Breast epithelium (tissue), 4 donors: Measurements from ENCODE around the gene CASD1. TPM values are rescaled to one million over a fixed set of nuclear protein-coding genes. Genes with fewer than 3 reads are reported as not detected.

Experiments used
- DNase-seq, 2 donors: peaks; one replicate each; pipeline ENCODE4 v3.0.0-alpha.2; 2019; ENCODE audit warnings: low spot score in 2 of 2
- H3K27ac ChIP-seq, 2 donors: fragments of 200-600 bp; sonication (generic) in 1 of 2; one replicate each; pipeline ENCODE4 v1.5.1; 2016 to 2019; ENCODE audit warnings: mild to moderate bottlenecking in 1 of 2
- H3K27me3 ChIP-seq, 2 donors: fragments of 200-600 bp; sonication (generic) in 1 of 2; one replicate each; pipeline versions ENCODE4 v1.5.1 to v1.6.0; 2017 to 2019; ENCODE audit warnings: control low read depth in 1 of 2, mild to moderate bottlenecking in 1 of 2
- H3K36me3 ChIP-seq: fragments of 200-600 bp; one replicate; pipeline ENCODE4 v1.5.1; 2019
- H3K4me1 ChIP-seq, 2 donors: fragments of 200-600 bp; sonication (generic); one replicate each; pipeline ENCODE4 v1.5.1; 2016 to 2019; ENCODE audit warnings: control low read depth in 1 of 2
- H3K4me3 ChIP-seq, 3 donors: fragments of 200-600 bp; sonication (generic); 1 replicate in 2 of 3; 2 replicates in 1 of 3; pipeline ENCODE4 v1.5.1; 2016 to 2019; ENCODE audit warnings: mild to moderate bottlenecking in 3 of 3, moderate library complexity in 2 of 3
- H3K9me3 ChIP-seq, 2 donors: fragments of 200-600 bp; sonication (generic) in 1 of 2; one replicate each; pipeline ENCODE4 v1.5.1; 2016 to 2019; ENCODE audit warnings: control low read depth in 1 of 2
- POLR2A ChIP-seq: fragments of 450-650 bp; IDR thresholded peaks from one replicate; pipeline ENCODE4 v1.6.1; 2016; ENCODE audit warnings: antibody characterized with exemption, mild to moderate bottlenecking, moderate library complexity
- POLR2AphosphoS5 ChIP-seq, 3 donors: sonication (generic); formaldehyde crosslinking; IDR thresholded peaks; one replicate each; pipeline ENCODE4 v1.6.1; 2017; ENCODE audit warnings: antibody characterized with exemption in 3 of 3
- intact Hi-C: fragments of 100-400 bp; cut with DNase I; formaldehyde crosslinking; loops from one replicate; pipeline ENCODE4 v1.15.1; 2023; ENCODE audit warnings: low total_unique reads
- total RNA-seq, 3 donors: library from RNA; depleted of rRNA; stranded (reverse); fragments of >200 nt; gene quantifications; one replicate each; pipeline ENCODE4 v1.1.0, GENCODE V29; 2016
- TF ChIP-seq, protein P1 (sequence below), 3 donors: fragments of 450-650 bp; IDR thresholded peaks; one replicate each; pipeline ENCODE4 v1.5.1; 2016 to 2017; ENCODE audit warnings: antibody characterized with exemption in 3 of 3, mild to moderate bottlenecking in 3 of 3, moderate library complexity in 3 of 3

Gene CASD1
- total RNA-seq, 3 donors from 2014 or later, result 23.7 to 53.6 (median 27.5) TPM

DNA sequence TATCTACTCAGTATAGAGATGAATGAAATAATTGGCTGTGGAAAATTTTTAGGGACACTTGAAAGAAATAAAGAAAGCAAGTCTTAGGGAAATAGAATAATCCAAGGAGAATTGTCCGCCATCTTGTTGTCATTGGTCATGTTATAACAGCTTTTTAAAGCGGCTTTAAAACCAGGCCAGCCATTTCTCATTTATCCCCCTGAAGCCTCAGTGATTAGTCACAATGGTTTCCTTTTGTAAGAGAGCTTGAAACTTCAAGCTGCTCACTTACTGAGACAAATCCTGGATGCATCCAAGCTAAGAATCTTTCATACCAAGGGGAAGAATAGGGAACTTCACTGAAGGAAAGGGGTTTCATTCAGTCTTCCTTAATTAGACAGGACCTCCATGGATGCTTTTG is 78.5 kb downstream of the CASD1 start:
- Histone ChIP-seq H3K9me3 (no peaks in the 10 kb centered on the region), H3K36me3 (no peaks in the 10 kb centered on the region), H3K4me1 (no peaks in the 10 kb centered on the region), H3K27ac (no peak overlapping the region), H3K27me3 (no peaks in the 10 kb centered on the region), H3K4me3 (no peak overlapping the region)
- intact Hi-C loops, result no loop called here
- no peak for DNase-seq
- TF ChIP-seq POLR2AphosphoS5 (IDR thresholded peaks at IDR 0.05) (no peak), POLR2A (no peak)
- TF ChIP-seq, protein P1, sequence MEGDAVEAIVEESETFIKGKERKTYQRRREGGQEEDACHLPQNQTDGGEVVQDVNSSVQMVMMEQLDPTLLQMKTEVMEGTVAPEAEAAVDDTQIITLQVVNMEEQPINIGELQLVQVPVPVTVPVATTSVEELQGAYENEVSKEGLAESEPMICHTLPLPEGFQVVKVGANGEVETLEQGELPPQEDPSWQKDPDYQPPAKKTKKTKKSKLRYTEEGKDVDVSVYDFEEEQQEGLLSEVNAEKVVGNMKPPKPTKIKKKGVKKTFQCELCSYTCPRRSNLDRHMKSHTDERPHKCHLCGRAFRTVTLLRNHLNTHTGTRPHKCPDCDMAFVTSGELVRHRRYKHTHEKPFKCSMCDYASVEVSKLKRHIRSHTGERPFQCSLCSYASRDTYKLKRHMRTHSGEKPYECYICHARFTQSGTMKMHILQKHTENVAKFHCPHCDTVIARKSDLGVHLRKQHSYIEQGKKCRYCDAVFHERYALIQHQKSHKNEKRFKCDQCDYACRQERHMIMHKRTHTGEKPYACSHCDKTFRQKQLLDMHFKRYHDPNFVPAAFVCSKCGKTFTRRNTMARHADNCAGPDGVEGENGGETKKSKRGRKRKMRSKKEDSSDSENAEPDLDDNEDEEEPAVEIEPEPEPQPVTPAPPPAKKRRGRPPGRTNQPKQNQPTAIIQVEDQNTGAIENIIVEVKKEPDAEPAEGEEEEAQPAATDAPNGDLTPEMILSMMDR (IDR thresholded peaks at IDR 0.05), result no peak

DNA sequence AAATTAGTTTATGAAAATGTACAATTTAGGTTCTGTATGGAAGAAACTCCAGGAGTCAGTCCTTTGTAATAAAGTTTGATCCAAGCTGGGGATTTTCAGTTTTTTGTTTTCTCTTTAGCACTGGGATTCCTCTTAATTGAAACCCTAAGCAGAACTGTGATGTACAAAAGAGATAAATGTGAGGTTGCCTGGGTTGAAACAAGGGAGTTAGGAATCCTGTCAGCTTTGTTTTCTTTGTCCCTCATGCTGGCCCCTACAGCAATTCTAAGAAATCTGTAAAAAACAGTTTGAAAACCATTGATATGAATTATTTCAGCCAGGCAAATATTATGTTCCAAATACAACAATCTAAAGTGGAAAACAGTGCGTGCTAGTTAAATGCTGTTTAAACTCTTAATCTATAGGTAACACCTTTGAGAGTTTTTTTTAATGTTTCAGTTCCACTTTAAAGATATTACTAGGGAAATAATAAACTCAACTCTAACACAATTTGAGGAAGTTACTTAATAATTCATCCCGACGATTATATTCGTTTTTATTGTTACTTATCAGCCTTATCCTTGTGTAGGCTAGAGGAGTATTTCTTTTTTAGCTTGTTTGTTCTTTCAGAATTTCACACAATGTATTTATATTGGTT is 81.0 kb downstream of the CASD1 start:
- Histone ChIP-seq H3K4me1 (no peaks in the 10 kb centered on the region), H3K27me3 (no peaks in the 10 kb centered on the region), H3K36me3 (no peaks in the 10 kb centered on the region), H3K9me3 (no peaks in the 10 kb centered on the region), H3K27ac (no peak overlapping the region), H3K4me3 (no peak overlapping the region)
- no peak for TF ChIP-seq POLR2A
- no peak for DNase-seq
- intact Hi-C loops, result no loop called here

DNA sequence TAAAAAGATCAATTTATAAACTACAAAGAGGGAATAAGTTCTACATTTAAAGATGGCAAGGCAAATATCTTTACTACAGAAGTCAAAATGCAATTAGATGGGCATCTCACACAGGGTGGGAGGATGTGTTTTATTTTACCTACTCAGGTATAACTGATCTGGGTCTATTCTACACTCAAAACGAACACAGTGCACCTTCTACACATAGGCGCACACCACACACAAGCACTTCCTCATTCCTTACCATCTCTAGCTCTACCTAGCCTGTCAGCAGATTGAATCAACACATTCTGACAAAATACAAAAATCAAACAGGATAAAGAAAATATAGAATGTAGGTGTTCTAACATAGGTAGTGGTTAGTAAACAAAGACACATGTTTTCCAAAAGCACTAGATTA is 81.6 kb downstream of the CASD1 start:
- Histone ChIP-seq H3K27me3 (no peaks in the 10 kb centered on the region), H3K36me3 (no peaks in the 10 kb centered on the region), H3K4me1 (no peaks in the 10 kb centered on the region), H3K9me3 (no peaks in the 10 kb centered on the region), H3K4me3 (no peak overlapping the region), H3K27ac (no peak overlapping the region)
- intact Hi-C loops, result no loop called here
- TF ChIP-seq POLR2A (no peak), POLR2AphosphoS5 (IDR thresholded peaks at IDR 0.05) (no peak)
- TF ChIP-seq, protein P1 (IDR thresholded peaks at IDR 0.05), result no peak
- DNase-seq, result no peak

DNA sequence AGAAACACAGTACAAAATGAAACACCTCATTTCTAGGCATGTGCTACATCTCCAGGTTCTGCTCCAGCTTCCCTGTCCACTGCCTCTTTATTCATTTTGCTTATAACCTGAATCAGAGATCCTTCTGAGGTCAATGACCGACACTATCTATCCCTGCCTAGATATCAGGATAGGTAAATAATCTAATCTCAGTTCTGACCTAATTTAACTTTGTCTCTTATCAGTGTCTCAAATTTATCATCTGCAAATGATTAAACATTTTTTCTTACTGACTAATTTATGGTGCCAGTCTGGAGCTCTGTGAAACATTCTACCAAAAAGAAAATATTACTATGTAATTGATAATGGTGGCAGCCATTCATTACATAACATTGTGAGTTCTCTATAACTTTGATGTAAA is 85.3 kb downstream of the CASD1 start:
- no peak for DNase-seq
- Histone ChIP-seq H3K27me3 (no peaks in the 10 kb centered on the region), H3K9me3 (no peaks in the 10 kb centered on the region), H3K4me1 (no peaks in the 10 kb centered on the region), H3K27ac (no peak overlapping the region), H3K36me3 (no peaks in the 10 kb centered on the region), H3K4me3 (no peak overlapping the region)
- TF ChIP-seq POLR2AphosphoS5 (IDR thresholded peaks at IDR 0.05) (no peak), POLR2A (no peak)
- TF ChIP-seq, protein P1 (IDR thresholded peaks at IDR 0.05), result no peak
- intact Hi-C loops, result no loop called here

DNA sequence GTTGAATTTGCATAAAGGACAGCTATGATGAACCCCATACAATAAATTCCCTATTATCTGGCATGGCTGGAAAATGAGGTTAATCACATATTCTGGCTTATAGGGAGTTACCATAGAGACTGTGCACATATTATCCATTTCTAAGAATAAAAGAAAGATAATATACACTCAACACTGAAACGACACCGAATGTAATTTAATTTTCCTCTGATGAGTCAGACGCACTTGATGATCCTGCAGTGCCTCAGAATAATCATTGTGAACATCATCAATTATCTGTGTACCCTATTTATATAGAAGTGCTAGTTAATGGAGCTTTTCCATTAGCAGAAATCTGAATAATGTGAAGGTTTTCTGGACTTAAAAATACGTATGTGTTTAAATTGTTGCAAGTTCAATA is 86.1 kb downstream of the CASD1 start:
- Histone ChIP-seq H3K4me1 (no peaks in the 10 kb centered on the region), H3K36me3 (no peaks in the 10 kb centered on the region), H3K27ac (no peak overlapping the region), H3K27me3 (no peaks in the 10 kb centered on the region), H3K9me3 (no peaks in the 10 kb centered on the region), H3K4me3 (no peak overlapping the region)
- no peak for DNase-seq
- TF ChIP-seq POLR2A, result no peak
- TF ChIP-seq, protein P1 (IDR thresholded peaks at IDR 0.05), result no peak
- no peak for TF ChIP-seq POLR2AphosphoS5 (IDR thresholded peaks at IDR 0.05)
- intact Hi-C loops, result no loop called here

DNA sequence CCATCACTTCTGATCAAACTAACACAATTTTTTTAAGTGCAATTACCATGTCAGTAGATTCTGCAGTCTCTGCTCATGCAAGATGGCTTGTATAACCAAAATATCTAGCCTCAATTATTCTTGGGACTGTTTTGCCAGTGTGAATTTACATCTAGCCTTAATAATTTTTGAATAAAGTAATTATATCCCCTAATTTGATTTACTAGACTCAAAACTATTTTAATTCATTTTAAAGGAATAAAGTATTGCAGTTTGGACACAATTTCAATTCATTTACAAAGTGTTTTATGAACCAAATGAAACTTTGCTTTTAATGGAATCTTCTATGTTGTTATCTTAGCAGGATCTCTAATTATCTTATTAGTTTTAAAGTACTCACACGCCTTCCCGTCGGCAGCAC is 90.7 kb downstream of the CASD1 start:
- DNase-seq, result no peak
- Histone ChIP-seq H3K4me1 (no peaks in the 10 kb centered on the region), H3K36me3 (no peaks in the 10 kb centered on the region), H3K27me3 (no peaks in the 10 kb centered on the region), H3K4me3 (no peak overlapping the region), H3K9me3 (no peaks in the 10 kb centered on the region), H3K27ac (no peak overlapping the region)
- intact Hi-C loops, result no loop called here
- no peak for TF ChIP-seq POLR2AphosphoS5 (IDR thresholded peaks at IDR 0.05)
- TF ChIP-seq, protein P1 (IDR thresholded peaks at IDR 0.05), result no peak
- no peak for TF ChIP-seq POLR2A
